Astrocyte (in vitro differentiated cells and primary cell): ENCODE data around the gene LMNA.

Experiments
- CTCF ChIP-seq: IDR thresholded peaks from 2 replicates; pipeline ENCODE4 v1.5.1; 2011; ENCODE audit warnings: low read depth, mild to moderate bottlenecking, inconsistent platforms, low read length, moderate library complexity; ENCODE audit not compliant: insufficient read depth
- EZH2 ChIP-seq: IDR thresholded peaks from 2 replicates; pipeline ENCODE4 v1.6.1; 2012; ENCODE audit warnings: mild to moderate bottlenecking, low read length, inconsistent platforms; ENCODE audit not compliant: insufficient read depth

GRCh38 chr1:156152628-156153027 is 38.1 kb downstream of the LMNA start:
- TF ChIP-seq CTCF (no peak), EZH2 (no peak)
